Spinal cord (tissue), 10 donors: Measurements from ENCODE around the gene FKRP. TPM values are rescaled to one million over a fixed set of nuclear protein-coding genes. Genes with fewer than 3 reads are reported as not detected.
A peak's percentile ranks its signal among the peaks of the same experiment; 100 is the strongest.
"Not testable (repeated sequence)": the region's sequence is repeated elsewhere in the genome, so short reads cannot be mapped to it uniquely, and the experiment has no call there.

Experiments
- DNase-seq, 6 donors: peaks; one replicate each; pipeline versions ENCODE4 v3.0.0 to v3.0.0-alpha.2; 2013 to 2015; ENCODE audit warnings: low spot score in 6 of 6, low read depth in 4 of 6
- H3K27ac ChIP-seq: one replicate; pipeline ENCODE4 v1.5.1; 2013; ENCODE audit warnings: low read depth, low read length, control low read depth
- H3K27me3 ChIP-seq: one replicate; pipeline ENCODE4 v1.6.1; 2013; ENCODE audit warnings: low read length; ENCODE audit not compliant: control insufficient read depth, insufficient read depth
- H3K36me3 ChIP-seq: one replicate; pipeline ENCODE4 v1.6.1; 2013; ENCODE audit warnings: low read length; ENCODE audit not compliant: control insufficient read depth, insufficient read depth
- H3K4me1 ChIP-seq: one replicate; pipeline ENCODE4 v1.6.1; 2013; ENCODE audit warnings: low read length; ENCODE audit not compliant: control insufficient read depth, insufficient read depth
- H3K4me3 ChIP-seq: one replicate; pipeline ENCODE4 v1.5.1; 2013; ENCODE audit warnings: low read depth, low read length, control low read depth
- H3K9me3 ChIP-seq: one replicate; pipeline ENCODE4 v1.6.1; 2013; ENCODE audit warnings: low read length; ENCODE audit not compliant: control insufficient read depth, insufficient read depth
- WGBS: methylation state at CpG from one replicate; pipeline ENCODE4 v1.1.5; 2013; ENCODE audit warnings: missing lambda C conversion rate; ENCODE audit not compliant: insufficient coverage; 5-methylcytosine and 5-hydroxymethylcytosine counted together
- polyA plus RNA-seq, 2 donors: library from polyadenylated mRNA; unstranded; fragments of 120-200 nt; gene quantifications; one replicate each; pipeline ENCODE4 v1.2.1, GENCODE V29; 2013; ENCODE audit not compliant: insufficient read length in 2 of 2
- total RNA-seq, 2 donors: library from RNA; depleted of rRNA in 1 of 2; stranded (reverse); fragments of 120-200 nt in 1 of 2; fragments of >200 nt in 1 of 2; gene quantifications; one replicate each; pipeline versions ENCODE4 v1.2.3 to v1.2.4, GENCODE V29; 2013 to 2014
- donor health status: healthy.

The FKRP gene
- total and polyA plus RNA-seq, 4 donors = 11.4 to 36.7 (median 20.6) TPM

GRCh38 chr19:46755077-46755852 lies 9.4 kb downstream of the FKRP start:
- H3K36me3 ChIP-seq = peaks cover 61% of the 10 kb centered on the region
- H3K9me3 ChIP-seq = no peaks in the 10 kb centered on the region
- H3K4me3 ChIP-seq = no peak overlapping the region
- peaks cover 21% of the 10 kb centered on the region for H3K4me1 ChIP-seq
- 75% methylated on average over 38 of the region's 39 CpGs for WGBS
- no peak overlapping the region for H3K27ac ChIP-seq
- no peaks in the 10 kb centered on the region for H3K27me3 ChIP-seq
- DNase-seq = no peak

GRCh38 chr19:46755853-46756543 lies 10.1 kb downstream of the FKRP start:
- no peaks in the 10 kb centered on the region for H3K9me3 ChIP-seq
- WGBS = 80% methylated on average over 86 of the region's 86 CpGs
- H3K4me3 ChIP-seq = no peak overlapping the region
- DNase-seq = no peak
- H3K36me3 ChIP-seq = peaks cover 54% of the 10 kb centered on the region
- no peak overlapping the region for H3K27ac ChIP-seq
- H3K4me1 ChIP-seq = peaks cover 21% of the 10 kb centered on the region
- H3K27me3 ChIP-seq = no peaks in the 10 kb centered on the region

- no peaks in the 10 kb centered on the region for H3K27me3 ChIP-seq
- no peak overlapping the region for H3K27ac ChIP-seq
- H3K36me3 ChIP-seq = peaks cover 51% of the 10 kb centered on the region
- H3K4me3 ChIP-seq = no peak overlapping the region
- H3K4me1 ChIP-seq = peaks cover 21% of the 10 kb centered on the region
- DNase-seq = no peak
- H3K9me3 ChIP-seq = no peaks in the 10 kb centered on the region
- whole genome bisulfite sequencing = 83% methylated on average over 29 of the region's 30 CpGs
Observed at GRCh38 chr19:46756544-46756888, 10.7 kb downstream of the FKRP start.

GRCh38 chr19:46759206-46759605 lies 13.3 kb downstream of the FKRP start:
- Histone ChIP-seq H3K4me1 (peaks cover 16% of the 10 kb centered on the region), H3K36me3 (peaks cover 41% of the 10 kb centered on the region), H3K4me3 (no peak overlapping the region), H3K9me3 (no peaks in the 10 kb centered on the region), H3K27ac (peak overlapping the region; percentile 15), H3K27me3 (no peaks in the 10 kb centered on the region)
- 87% methylated on average over 3 of the region's 6 CpGs for WGBS
- no peak for DNase-seq

- Histone ChIP-seq H3K9me3 (no peaks in the 10 kb centered on the region), H3K27me3 (no peaks in the 10 kb centered on the region), H3K4me1 (peaks cover 20% of the 10 kb centered on the region), H3K4me3 (no peak overlapping the region), H3K36me3 (peaks cover 38% of the 10 kb centered on the region), H3K27ac (no peak overlapping the region)
- peak in 1 of 6 donors; percentile 32 for DNase-seq
- WGBS = 39% methylated on average over 5 of the region's 7 CpGs
Observed at GRCh38 chr19:46759817-46760333, 14.0 kb downstream of the FKRP start.

- peaks cover 16% of the 10 kb centered on the region for H3K4me1 ChIP-seq
- H3K4me3 ChIP-seq = no peak overlapping the region
- H3K27ac ChIP-seq = no peak overlapping the region
- 88% methylated on average over 5 of the region's 5 CpGs for WGBS
- H3K9me3 ChIP-seq = no peaks in the 10 kb centered on the region
- H3K36me3 ChIP-seq = peaks cover 33% of the 10 kb centered on the region
- no peaks in the 10 kb centered on the region for H3K27me3 ChIP-seq
- no peak for DNase-seq
Observed at GRCh38 chr19:46760363-46760762, 14.5 kb downstream of the FKRP start.

GRCh38 chr19:46760897-46761296 lies 15.0 kb downstream of the FKRP start:
- H3K27ac ChIP-seq, DNase-seq, H3K9me3 ChIP-seq, H3K27me3 ChIP-seq, H3K4me3 ChIP-seq: not testable (repeated sequence)
- H3K36me3 ChIP-seq = peaks cover 28% of the 10 kb centered on the region
- H3K4me1 ChIP-seq = peaks cover 15% of the 10 kb centered on the region
- WGBS = no CpG with 5 or more reads among the region's 4 CpGs

- Histone ChIP-seq H3K4me1 (peaks cover 15% of the 10 kb centered on the region), H3K36me3 (peaks cover 23% of the 10 kb centered on the region), H3K9me3 (no peaks in the 10 kb centered on the region), H3K4me3 (no peak overlapping the region), H3K27me3 (no peaks in the 10 kb centered on the region), H3K27ac (no peak overlapping the region)
- WGBS = 60% methylated on average over 2 of the region's 5 CpGs
- no peak for DNase-seq
Observed at GRCh38 chr19:46761418-46761831, 15.6 kb downstream of the FKRP start.

- Histone ChIP-seq H3K4me3 (no peak overlapping the region), H3K27ac (no peak overlapping the region), H3K27me3 (no peaks in the 10 kb centered on the region), H3K4me1 (peaks cover 11% of the 10 kb centered on the region), H3K36me3 (peaks cover 16% of the 10 kb centered on the region), H3K9me3 (no peaks in the 10 kb centered on the region)
- 93% methylated on average over 1 of the region's 6 CpGs for WGBS
- no peak for DNase-seq
Observed at GRCh38 chr19:46762245-46762890, 16.5 kb downstream of the FKRP start.
